H9 (cell line): ENCODE data around the gene PRTN3. TPM values are rescaled to one million over a fixed set of nuclear protein-coding genes. Genes with fewer than 3 reads are reported as not detected.
A peak's percentile ranks its signal among the peaks of the same experiment; 100 is the strongest.

ENCODE experiments used
- DNase-seq: peaks from one replicate; pipeline ENCODE4 v3.0.0-alpha.2; 2017
- H2AFZ ChIP-seq: one replicate; pipeline ENCODE4 v1.6.1; 2013; ENCODE audit warnings: mild to moderate bottlenecking, low read length, control low read depth, moderate library complexity
- H2AK5ac ChIP-seq: 2 replicates; pipeline ENCODE4 v1.6.1; 2013; ENCODE audit warnings: low read length, control low read depth, mixed read lengths; ENCODE audit not compliant: insufficient read length
- H2BK120ac ChIP-seq: one replicate; pipeline ENCODE4 v1.6.1; 2013; ENCODE audit warnings: low read depth, mild to moderate bottlenecking, low read length, control low read depth, inconsistent platforms; ENCODE audit not compliant: poor library complexity, severe bottlenecking
- H2BK12ac ChIP-seq: 2 replicates; pipeline ENCODE4 v1.6.1; 2013; ENCODE audit warnings: low read length, control low read depth, mixed read lengths, low read depth; ENCODE audit not compliant: insufficient read length
- H2BK15ac ChIP-seq: 2 replicates; pipeline ENCODE4 v1.6.1; 2013; ENCODE audit warnings: low read depth, low read length, control low read depth
- H2BK20ac ChIP-seq: one replicate; pipeline ENCODE4 v1.6.1; 2013; ENCODE audit warnings: low read depth, mild to moderate bottlenecking, low read length, control low read depth, inconsistent platforms; ENCODE audit not compliant: poor library complexity, severe bottlenecking
- H2BK5ac ChIP-seq: 2 replicates; pipeline ENCODE4 v1.6.1; 2013; ENCODE audit warnings: low read length, control low read depth, mixed read lengths; ENCODE audit not compliant: insufficient read length
- H3K14ac ChIP-seq: 2 replicates; pipeline ENCODE4 v1.6.1; 2013; ENCODE audit warnings: low read length, control low read depth; ENCODE audit not compliant: insufficient read depth
- H3K18ac ChIP-seq: 2 replicates; pipeline ENCODE4 v1.6.1; 2013; ENCODE audit warnings: low read depth, mild to moderate bottlenecking, mixed read lengths, low read length, control low read depth; ENCODE audit not compliant: insufficient read length
- H3K23ac ChIP-seq: 2 replicates; pipeline ENCODE4 v1.6.1; 2013; ENCODE audit warnings: low read length, control low read depth, mixed read lengths, low read depth; ENCODE audit not compliant: insufficient read length
- H3K23me2 ChIP-seq: 2 replicates; pipeline ENCODE4 v1.6.1; 2013; ENCODE audit warnings: low read depth, mild to moderate bottlenecking, mixed read lengths, low read length, control low read depth; ENCODE audit not compliant: insufficient read length, poor library complexity, severe bottlenecking
- H3K27ac ChIP-seq: 2 replicates; pipeline ENCODE4 v1.5.1; 2013; ENCODE audit warnings: low read length, control low read depth, mixed read lengths, low read depth; ENCODE audit not compliant: insufficient read length
- H3K27me3 ChIP-seq: 2 replicates; pipeline ENCODE4 v1.6.1; 2013; ENCODE audit warnings: low read length, control low read depth, inconsistent platforms; ENCODE audit not compliant: insufficient read depth
- H3K4ac ChIP-seq: 2 replicates; pipeline ENCODE4 v1.6.1; 2013; ENCODE audit warnings: low read depth, mild to moderate bottlenecking, control low read depth, inconsistent platforms, low read length, moderate library complexity
- H3K4me1 ChIP-seq: 2 replicates; pipeline ENCODE4 v1.6.1; 2013; ENCODE audit warnings: low read length, control low read depth, inconsistent platforms; ENCODE audit not compliant: insufficient read depth
- H3K4me2 ChIP-seq: 2 replicates; pipeline ENCODE4 v1.6.1; 2013; ENCODE audit warnings: low read length, control low read depth, mixed read lengths; ENCODE audit not compliant: insufficient read length, insufficient read depth
- H3K56ac ChIP-seq: 2 replicates; pipeline ENCODE4 v1.6.1; 2013; ENCODE audit warnings: low read depth, mild to moderate bottlenecking, mixed read lengths, low read length, control low read depth; ENCODE audit not compliant: insufficient read length
- H3K79me1 ChIP-seq: 2 replicates; pipeline ENCODE4 v1.6.1; 2013; ENCODE audit warnings: low read depth, mild to moderate bottlenecking, moderate library complexity, low read length, control low read depth, inconsistent platforms; ENCODE audit not compliant: insufficient read depth, poor library complexity, severe bottlenecking
- H3K79me2 ChIP-seq: 2 replicates; pipeline ENCODE4 v1.6.1; 2013; ENCODE audit warnings: low read length, control low read depth, inconsistent platforms; ENCODE audit not compliant: insufficient read depth
- H3K9ac ChIP-seq: 2 replicates; pipeline ENCODE4 v1.6.1; 2013; ENCODE audit warnings: low read length, control low read depth, mixed read lengths; ENCODE audit not compliant: insufficient read length; ENCODE audit errors: extremely low read depth
- H3K9me3 ChIP-seq: one replicate; pipeline ENCODE4 v1.6.1; 2013; ENCODE audit warnings: low read depth, low read length, inconsistent platforms; ENCODE audit not compliant: control insufficient read depth
- H3T11ph ChIP-seq: one replicate; pipeline ENCODE4 v1.6.1; 2013; ENCODE audit warnings: mild to moderate bottlenecking, low read length, control low read depth, inconsistent platforms
- H4K20me1 ChIP-seq: one replicate; pipeline ENCODE4 v1.6.1; 2013; ENCODE audit not compliant: control insufficient read depth, insufficient read length, insufficient read depth
- H4K5ac ChIP-seq: 2 replicates; pipeline ENCODE4 v1.6.1; 2013; ENCODE audit warnings: low read depth, mild to moderate bottlenecking, mixed read lengths, low read length, control low read depth; ENCODE audit not compliant: insufficient read length
- H4K8ac ChIP-seq: replicated peaks from 2 replicates; pipeline ENCODE4 v1.6.1; 2013; ENCODE audit warnings: low read length, control low read depth, mixed read lengths, low read depth; ENCODE audit not compliant: insufficient read length
- H4K91ac ChIP-seq: 2 replicates; pipeline ENCODE4 v1.6.1; 2013; ENCODE audit warnings: low read depth, mild to moderate bottlenecking, moderate library complexity, mixed read lengths, low read length, control low read depth; ENCODE audit not compliant: insufficient read length
- H3K27ac Mint-ChIP-seq, 3 experiments: 2 replicates in 2 of 3; 3 replicates in 1 of 3; pipeline ENCODE4 v1.8.0; 2020 to 2021; ENCODE audit warnings: mixed read lengths in 3 of 3, mild to moderate bottlenecking in 1 of 3, moderate library complexity in 1 of 3
- H3K27me3 Mint-ChIP-seq: 2 replicates; pipeline ENCODE4 v1.8.0; 2021; ENCODE audit warnings: low read depth, mild to moderate bottlenecking, moderate library complexity, mixed read lengths
- H3K36me3 Mint-ChIP-seq, 3 experiments: 2 replicates in 2 of 3; 3 replicates in 1 of 3; pipeline ENCODE4 v1.8.0; 2020 to 2021; ENCODE audit warnings: low read depth in 3 of 3, mixed read lengths in 3 of 3; ENCODE audit not compliant: insufficient read depth in 1 of 3
- H3K4me1 Mint-ChIP-seq, 2 experiments: 2 replicates each; pipeline ENCODE4 v1.8.0; 2020; ENCODE audit warnings: mixed read lengths in 2 of 2
- H3K4me3 Mint-ChIP-seq, 2 experiments: 2 replicates in 1 of 2; 3 replicates in 1 of 2; pipeline ENCODE4 v1.8.0; 2020 to 2021; ENCODE audit warnings: mild to moderate bottlenecking in 2 of 2, mixed read lengths in 2 of 2, moderate library complexity in 1 of 2
- H3K9me3 Mint-ChIP-seq, 2 experiments: 2 replicates in 1 of 2; 3 replicates in 1 of 2; pipeline ENCODE4 v1.8.0; 2020; ENCODE audit warnings: mild to moderate bottlenecking in 2 of 2, mixed read lengths in 2 of 2, moderate library complexity in 1 of 2
- WGBS: extraction: QIAGEN DNeasy Blood & Tissue Kit; methylation state at CpG from one replicate; pipeline ENCODE4 v1.1.7; 2013; ENCODE audit warnings: missing lambda C conversion rate, low lambda C conversion rate, mixed read lengths; ENCODE audit not compliant: insufficient read length; ENCODE audit errors: extremely low coverage; 5-methylcytosine and 5-hydroxymethylcytosine counted together
- total RNA-seq: library from RNA; stranded (reverse); gene quantifications from 2 replicates; pipeline ENCODE4 v1.2.1, GENCODE V29; 2021
- TF ChIP-seq, protein P1 (sequence below): fragments of 200-600 bp; sonication (generic); conservative IDR thresholded peaks from 3 replicates; pipeline ENCODE4 v1.8.0; 2021; ENCODE audit warnings: antibody characterized with exemption, mild to moderate bottlenecking

The PRTN3 gene
- total RNA-seq, 1 experiment from 2014 or later: 0.31 TPM

DNA sequence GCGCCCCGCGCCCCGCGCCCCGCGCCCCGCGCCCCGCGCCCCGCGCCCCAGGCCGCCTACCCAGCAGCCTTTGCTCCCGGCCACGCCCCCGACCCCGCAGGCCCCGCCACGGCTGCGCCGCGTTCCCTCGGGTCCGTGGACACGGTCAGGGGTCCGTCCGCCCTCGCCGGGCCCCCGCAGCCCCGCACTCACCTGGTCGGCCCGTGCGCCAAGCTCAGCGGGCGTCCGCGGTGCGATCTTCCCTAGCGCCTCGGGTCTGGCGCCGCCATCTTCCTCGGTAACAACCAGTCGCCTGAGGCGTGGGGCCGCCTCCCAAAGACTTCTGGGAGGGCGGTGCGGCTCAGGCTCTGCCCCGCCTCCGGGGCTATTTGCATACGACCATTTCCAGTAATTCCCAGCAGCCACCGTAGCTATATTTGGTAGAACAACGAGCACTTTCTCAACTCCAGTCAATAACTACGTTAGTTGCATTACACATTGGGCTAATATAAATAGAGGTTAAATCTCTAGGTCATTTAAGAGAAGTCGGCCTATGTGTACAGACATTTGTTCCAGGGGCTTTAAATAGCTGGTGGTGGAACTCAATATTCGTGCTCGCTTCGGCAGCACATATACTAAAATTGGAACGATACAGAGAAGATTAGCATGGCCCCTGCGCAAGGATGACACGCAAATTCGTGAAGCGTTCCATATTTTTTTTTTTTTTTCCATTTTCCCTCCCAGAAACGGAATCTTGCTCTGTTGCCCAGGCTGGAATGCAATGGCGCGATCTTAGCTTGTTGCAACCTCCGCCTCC is 52.3 kb downstream of the PRTN3 start, which contains the start of the genes MED16 and RNU6-9:
Gene MED16, minus strand, starts transcription at position 294 of the 796 bp plus-strand sequence. CDS start 2,056 bp downstream, outside the sequence.
Gene RNU6-9, plus strand, starts transcription at position 591 of the 796 bp plus-strand sequence.
- Histone ChIP-seq H4K91ac (no peak within 1 kb of the TSS), H3K9ac (peak within 1 kb of the TSS; percentile 71), H3K27me3 (no peaks in the 10 kb centered on the region), H3K27ac (peak within 1 kb of the TSS; percentile 12), H3K56ac (no peak within 1 kb of the TSS), H2BK12ac (no peak within 1 kb of the TSS), H2BK5ac (no peak within 1 kb of the TSS), H3K23ac (no peak within 1 kb of the TSS), H2BK20ac (no peak within 1 kb of the TSS), H3K79me1 (no peaks in the 10 kb centered on the region), H3T11ph (no peak within 1 kb of the TSS), H2AFZ (no peak within 1 kb of the TSS), H4K20me1 (peaks cover 2% of the 10 kb centered on the region), H2AK5ac (no peak within 1 kb of the TSS), H2BK15ac (no peak within 1 kb of the TSS), H3K79me2 (no peaks in the 10 kb centered on the region; the same call in 1 of the 2 replicates), H3K14ac (peak within 1 kb of the TSS; percentile 96), H3K9me3 (no peaks in the 10 kb centered on the region), H3K4ac (no peak within 1 kb of the TSS), H3K4me2 (peak within 1 kb of the TSS; percentile 56), H3K23me2 (peaks cover 4% of the 10 kb centered on the region), H4K8ac (no peak within 1 kb of the TSS), H3K18ac (peak within 1 kb of the TSS; percentile 81), H2BK120ac (no peak within 1 kb of the TSS), H4K5ac (no peak within 1 kb of the TSS), H3K4me1 (no peaks in the 10 kb centered on the region)
- TF ChIP-seq, protein P1, sequence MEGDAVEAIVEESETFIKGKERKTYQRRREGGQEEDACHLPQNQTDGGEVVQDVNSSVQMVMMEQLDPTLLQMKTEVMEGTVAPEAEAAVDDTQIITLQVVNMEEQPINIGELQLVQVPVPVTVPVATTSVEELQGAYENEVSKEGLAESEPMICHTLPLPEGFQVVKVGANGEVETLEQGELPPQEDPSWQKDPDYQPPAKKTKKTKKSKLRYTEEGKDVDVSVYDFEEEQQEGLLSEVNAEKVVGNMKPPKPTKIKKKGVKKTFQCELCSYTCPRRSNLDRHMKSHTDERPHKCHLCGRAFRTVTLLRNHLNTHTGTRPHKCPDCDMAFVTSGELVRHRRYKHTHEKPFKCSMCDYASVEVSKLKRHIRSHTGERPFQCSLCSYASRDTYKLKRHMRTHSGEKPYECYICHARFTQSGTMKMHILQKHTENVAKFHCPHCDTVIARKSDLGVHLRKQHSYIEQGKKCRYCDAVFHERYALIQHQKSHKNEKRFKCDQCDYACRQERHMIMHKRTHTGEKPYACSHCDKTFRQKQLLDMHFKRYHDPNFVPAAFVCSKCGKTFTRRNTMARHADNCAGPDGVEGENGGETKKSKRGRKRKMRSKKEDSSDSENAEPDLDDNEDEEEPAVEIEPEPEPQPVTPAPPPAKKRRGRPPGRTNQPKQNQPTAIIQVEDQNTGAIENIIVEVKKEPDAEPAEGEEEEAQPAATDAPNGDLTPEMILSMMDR: no peak
- peaks cover 4% of the 10 kb centered on the region; the same call in 1 of the 2 replicates for H3K27me3 Mint-ChIP-seq
- H3K27ac Mint-ChIP-seq: peak within 1 kb of the TSS; percentile 98 to 100 (median 99)
- peaks cover 5 to 6% of the 10 kb centered on the region in 2 experiments for H3K4me1 Mint-ChIP-seq
- peaks cover 2 to 35% (median 29%) of the 10 kb centered on the region in 3 experiments; a peak in 6 of 7 replicates for H3K36me3 Mint-ChIP-seq
- H3K4me3 Mint-ChIP-seq: peak within 1 kb of the TSS; percentile 79 to 90
- WGBS: no CpG with 5 or more reads among the region's 69 CpGs
- no peaks in the 10 kb centered on the region; a peak in 1 of 5 replicates for H3K9me3 Mint-ChIP-seq
- peak; percentile 91 for DNase-seq
